Esophagus squamous epithelium (tissue), 4 donors: ENCODE measurements around the gene EPB41L4B.

ENCODE experiments used
- POLR2A ChIP-seq, 4 donors: fragments of 450-650 bp; IDR thresholded peaks; one replicate each; pipeline ENCODE4 v1.6.1; 2017; ENCODE audit warnings: antibody characterized with exemption in 4 of 4, mild to moderate bottlenecking in 4 of 4, moderate library complexity in 3 of 4
- TF ChIP-seq, protein P1 (sequence below), 6 experiments: fragments of 450-650 bp in 4 of 6; fragments of 200-600 bp in 2 of 6; sonication (generic) in 2 of 6; IDR thresholded peaks; one replicate each; pipeline ENCODE4 v1.5.1; 2016 to 2019; ENCODE audit warnings: antibody characterized with exemption in 6 of 6, mild to moderate bottlenecking in 4 of 6, moderate library complexity in 4 of 6

DNA sequence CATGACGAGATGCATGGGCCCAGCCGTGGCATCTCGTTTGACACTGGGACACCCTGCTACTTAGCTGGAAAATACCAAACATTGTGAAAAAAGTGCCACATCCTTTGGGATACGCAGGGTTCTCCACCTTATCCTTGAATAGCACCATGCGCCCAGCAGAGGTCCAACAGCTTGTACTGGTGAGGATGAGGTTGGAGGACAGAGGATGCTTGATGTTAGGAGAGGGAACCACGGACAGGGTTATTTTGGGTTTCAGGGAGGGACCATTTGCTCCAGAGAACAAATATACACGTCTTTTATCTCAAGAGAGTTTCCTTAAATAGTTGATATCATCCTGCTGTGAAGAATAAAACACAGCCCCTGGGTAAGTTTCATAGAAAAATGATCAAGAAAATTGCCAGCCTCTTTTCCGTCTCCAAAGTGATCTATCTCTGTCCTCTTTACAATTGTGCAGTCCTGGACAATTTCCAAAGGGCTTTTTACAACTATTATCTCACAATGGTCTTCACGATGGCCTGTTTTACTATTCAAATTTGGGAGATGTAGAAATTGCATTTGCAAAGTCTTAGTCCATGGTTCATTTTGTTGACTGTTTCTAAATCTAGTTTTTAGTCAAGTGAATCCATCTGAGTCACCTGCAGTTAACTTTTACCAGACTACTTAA, 133.9 kb downstream of the EPB41L4B start:
- TF ChIP-seq, protein P1, sequence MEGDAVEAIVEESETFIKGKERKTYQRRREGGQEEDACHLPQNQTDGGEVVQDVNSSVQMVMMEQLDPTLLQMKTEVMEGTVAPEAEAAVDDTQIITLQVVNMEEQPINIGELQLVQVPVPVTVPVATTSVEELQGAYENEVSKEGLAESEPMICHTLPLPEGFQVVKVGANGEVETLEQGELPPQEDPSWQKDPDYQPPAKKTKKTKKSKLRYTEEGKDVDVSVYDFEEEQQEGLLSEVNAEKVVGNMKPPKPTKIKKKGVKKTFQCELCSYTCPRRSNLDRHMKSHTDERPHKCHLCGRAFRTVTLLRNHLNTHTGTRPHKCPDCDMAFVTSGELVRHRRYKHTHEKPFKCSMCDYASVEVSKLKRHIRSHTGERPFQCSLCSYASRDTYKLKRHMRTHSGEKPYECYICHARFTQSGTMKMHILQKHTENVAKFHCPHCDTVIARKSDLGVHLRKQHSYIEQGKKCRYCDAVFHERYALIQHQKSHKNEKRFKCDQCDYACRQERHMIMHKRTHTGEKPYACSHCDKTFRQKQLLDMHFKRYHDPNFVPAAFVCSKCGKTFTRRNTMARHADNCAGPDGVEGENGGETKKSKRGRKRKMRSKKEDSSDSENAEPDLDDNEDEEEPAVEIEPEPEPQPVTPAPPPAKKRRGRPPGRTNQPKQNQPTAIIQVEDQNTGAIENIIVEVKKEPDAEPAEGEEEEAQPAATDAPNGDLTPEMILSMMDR (IDR thresholded peaks at IDR 0.05): no peak
- TF ChIP-seq POLR2A (IDR thresholded peaks at IDR 0.05): no peak
